ENCODE data around the gene STMN1.

GRCh38 chr1:25889470-25889869 lies 16.7 kb downstream of the STMN1 start:
- TF ChIP-seq CTCF (IDR thresholded peaks at IDR 0.05) = peak in 3 of 6 experiments; percentile 24 to 26 (median 25)
- TF ChIP-seq POLR2A (IDR thresholded peaks at IDR 0.05) = no peak
